HEK293 (cell line): ENCODE measurements around the gene RNF44.

ENCODE experiments used
- CTCF ChIA-PET: fragments of 350-600 bp; formaldehyde crosslinking; extraction: SDS; loops from one replicate; lab custom pipeline; 2021; ENCODE audit warnings: antibody characterized with exemption; lab: Yijun Ruan, JAX
- POLR2A ChIA-PET: fragments of 300-600 bp; formaldehyde crosslinking; extraction: SDS; loops from one replicate; lab custom pipeline; 2020; ENCODE audit warnings: antibody characterized with exemption, inconsistent platforms; lab: Yijun Ruan, JAX
- H3K27ac ChIP-seq: fragments of 200-500 bp; sonication (Bioruptor generic); 2 replicates; pipeline ENCODE4 v1.5.1; 2014; ENCODE audit warnings: low read depth, low read length, control low read depth, inconsistent platforms; ENCODE audit errors: extremely low read depth
- H3K36me3 ChIP-seq, 2 experiments: fragments of 200-500 bp in 1 of 2; sonication (Bioruptor generic) in 1 of 2; 1 replicate in 1 of 2; 2 replicates in 1 of 2; pipeline ENCODE4 v1.5.1; 2014 to 2017; ENCODE audit warnings: inconsistent platforms in 2 of 2, low read length in 2 of 2; ENCODE audit not compliant: control insufficient read depth in 2 of 2, insufficient read depth in 1 of 2
- H3K4me1 ChIP-seq: fragments of 200-500 bp; sonication (Bioruptor generic); 2 replicates; pipeline ENCODE4 v1.5.1; 2014; ENCODE audit warnings: mild to moderate bottlenecking, low read length, inconsistent platforms; ENCODE audit not compliant: control insufficient read depth, insufficient read depth
- H3K4me3 ChIP-seq: 2 replicates; pipeline ENCODE4 v1.5.1; 2011; ENCODE audit warnings: low read depth, mild to moderate bottlenecking, control low read depth, low read length, moderate library complexity
- H3K9me3 ChIP-seq: fragments of 200-500 bp; sonication (Bioruptor generic); 2 replicates; pipeline ENCODE4 v1.5.1; 2014; ENCODE audit warnings: low read depth, low read length, inconsistent platforms; ENCODE audit not compliant: control insufficient read depth, insufficient read depth
- EGR2 ChIP-seq: fragments of 450-650 bp; formaldehyde crosslinking; IDR thresholded peaks from 2 replicates; pipeline ENCODE4 v1.5.1; 2016; ENCODE audit warnings: low read depth, missing biosample characterization, missing genetic modification characterization
- GLI4 ChIP-seq: fragments of 450-650 bp; formaldehyde crosslinking; IDR thresholded peaks from 2 replicates; pipeline ENCODE4 v1.5.1; 2016; ENCODE audit warnings: missing biosample characterization, missing genetic modification characterization
- GLIS2 ChIP-seq: fragments of 450-650 bp; formaldehyde crosslinking; IDR thresholded peaks from 2 replicates; pipeline ENCODE4 v1.5.1; 2016; ENCODE audit warnings: missing biosample characterization, missing genetic modification characterization
- KLF17 ChIP-seq: fragments of 450-650 bp; formaldehyde crosslinking; IDR thresholded peaks from 2 replicates; pipeline ENCODE4 v1.5.1; 2016; ENCODE audit warnings: missing biosample characterization, missing genetic modification characterization
- KLF7 ChIP-seq: fragments of 450-650 bp; formaldehyde crosslinking; IDR thresholded peaks from 2 replicates; pipeline ENCODE4 v1.5.1; 2016; ENCODE audit warnings: missing biosample characterization, missing genetic modification characterization, borderline replicate concordance
- KLF9 ChIP-seq: fragments of 450-650 bp; formaldehyde crosslinking; IDR thresholded peaks from 2 replicates; pipeline ENCODE4 v1.5.1; 2016; ENCODE audit warnings: missing biosample characterization, missing genetic modification characterization, low read depth
- PRDM10 ChIP-seq: fragments of 450-650 bp; formaldehyde crosslinking; IDR thresholded peaks from 2 replicates; pipeline ENCODE4 v1.5.1; 2016; ENCODE audit warnings: missing biosample characterization, missing genetic modification characterization
- REPIN1 ChIP-seq: fragments of 450-650 bp; formaldehyde crosslinking; IDR thresholded peaks from 2 replicates; pipeline ENCODE4 v1.5.1; 2017; ENCODE audit warnings: missing biosample characterization, missing genetic modification characterization, low read depth
- SP2 ChIP-seq: fragments of 450-650 bp; formaldehyde crosslinking; IDR thresholded peaks from 2 replicates; pipeline ENCODE4 v1.5.1; 2016; ENCODE audit warnings: missing biosample characterization, missing genetic modification characterization
- TCF7L2 ChIP-seq: IDR thresholded peaks from 2 replicates; pipeline ENCODE4 v1.6.1; 2011; ENCODE audit warnings: low read depth, mild to moderate bottlenecking, inconsistent platforms, low read length, moderate library complexity, borderline replicate concordance
- ZBTB21 ChIP-seq: fragments of 450-650 bp; formaldehyde crosslinking; IDR thresholded peaks from 2 replicates; pipeline ENCODE4 v1.5.1; 2017; ENCODE audit warnings: missing biosample characterization, missing genetic modification characterization
- ZBTB6 ChIP-seq: fragments of 450-650 bp; formaldehyde crosslinking; IDR thresholded peaks from 2 replicates; pipeline ENCODE4 v1.5.1; 2017; ENCODE audit warnings: missing biosample characterization, missing genetic modification characterization
- ZBTB8A ChIP-seq: fragments of 450-650 bp; formaldehyde crosslinking; IDR thresholded peaks from 2 replicates; pipeline ENCODE4 v1.5.1; 2016; ENCODE audit warnings: missing biosample characterization, missing genetic modification characterization
- ZFHX2 ChIP-seq: fragments of 450-650 bp; formaldehyde crosslinking; conservative IDR thresholded peaks from 2 replicates; pipeline ENCODE4 v1.5.1; 2016; ENCODE audit warnings: missing biosample characterization, missing genetic modification characterization
- ZFP3 ChIP-seq: fragments of 450-650 bp; formaldehyde crosslinking; IDR thresholded peaks from 2 replicates; pipeline ENCODE4 v1.5.1; 2016; ENCODE audit warnings: low read depth, missing biosample characterization, missing genetic modification characterization
- ZNF138 ChIP-seq: fragments of 450-650 bp; formaldehyde crosslinking; IDR thresholded peaks from 2 replicates; pipeline ENCODE4 v1.5.1; 2016; ENCODE audit warnings: missing biosample characterization, missing genetic modification characterization, borderline replicate concordance
- ZNF174 ChIP-seq: fragments of 450-650 bp; formaldehyde crosslinking; IDR thresholded peaks from 2 replicates; pipeline ENCODE4 v1.5.0; 2017; ENCODE audit warnings: missing biosample characterization, mild to moderate bottlenecking, missing genetic modification characterization
- ZNF2 ChIP-seq: fragments of 450-650 bp; formaldehyde crosslinking; IDR thresholded peaks from 2 replicates; pipeline ENCODE4 v1.5.1; 2016; ENCODE audit warnings: missing biosample characterization, missing genetic modification characterization
- ZNF202 ChIP-seq: fragments of 450-650 bp; formaldehyde crosslinking; IDR thresholded peaks from 2 replicates; pipeline ENCODE4 v1.5.1; 2016; ENCODE audit warnings: missing biosample characterization, missing genetic modification characterization, borderline replicate concordance
- ZNF335 ChIP-seq: fragments of 450-650 bp; formaldehyde crosslinking; conservative IDR thresholded peaks from 2 replicates; pipeline ENCODE4 v1.5.1; 2016; ENCODE audit warnings: missing biosample characterization, missing genetic modification characterization
- ZNF341 ChIP-seq: fragments of 450-650 bp; formaldehyde crosslinking; IDR thresholded peaks from 2 replicates; pipeline ENCODE4; 2016; ENCODE audit warnings: low read depth, missing biosample characterization, missing genetic modification characterization
- ZNF423 ChIP-seq: fragments of 450-650 bp; formaldehyde crosslinking; IDR thresholded peaks from 2 replicates; pipeline ENCODE4 v1.5.1; 2016; ENCODE audit warnings: missing biosample characterization, missing genetic modification characterization
- ZNF488 ChIP-seq: fragments of 450-650 bp; formaldehyde crosslinking; IDR thresholded peaks from 2 replicates; pipeline ENCODE4 v1.5.1; 2016; ENCODE audit warnings: missing biosample characterization, missing genetic modification characterization
- ZNF510 ChIP-seq: fragments of 450-650 bp; formaldehyde crosslinking; IDR thresholded peaks from 2 replicates; pipeline ENCODE4 v1.5.1; 2018; ENCODE audit warnings: mild to moderate bottlenecking, missing genetic modification characterization, missing biosample characterization; ENCODE audit not compliant: insufficient replicate concordance
- ZNF514 ChIP-seq: fragments of 450-650 bp; formaldehyde crosslinking; IDR thresholded peaks from 2 replicates; pipeline ENCODE4 v1.5.1; 2016; ENCODE audit warnings: missing biosample characterization, missing genetic modification characterization
- ZNF561 ChIP-seq: fragments of 450-650 bp; IDR thresholded peaks from 2 replicates; pipeline ENCODE4 v1.5.1; 2018; ENCODE audit warnings: missing biosample characterization, missing genetic modification characterization, borderline replicate concordance
- ZNF621 ChIP-seq: fragments of 450-650 bp; formaldehyde crosslinking; IDR thresholded peaks from 2 replicates; pipeline ENCODE4 v1.5.1; 2017; ENCODE audit warnings: missing biosample characterization, missing genetic modification characterization
- ZNF654 ChIP-seq: fragments of 450-650 bp; formaldehyde crosslinking; IDR thresholded peaks from 2 replicates; pipeline ENCODE4 v1.5.1; 2016; ENCODE audit warnings: low read depth, missing biosample characterization, missing genetic modification characterization
- ZNF670 ChIP-seq: fragments of 450-650 bp; formaldehyde crosslinking; IDR thresholded peaks from 2 replicates; pipeline ENCODE4 v1.5.1; 2016; ENCODE audit warnings: missing biosample characterization, missing genetic modification characterization, low read depth
- ZNF707 ChIP-seq: fragments of 450-650 bp; formaldehyde crosslinking; IDR thresholded peaks from 2 replicates; pipeline ENCODE4 v1.5.1; 2016; ENCODE audit warnings: missing biosample characterization, missing genetic modification characterization
- ZNF843 ChIP-seq: fragments of 450-650 bp; formaldehyde crosslinking; IDR thresholded peaks from 2 replicates; pipeline ENCODE4 v1.5.1; 2016; ENCODE audit warnings: missing biosample characterization, missing genetic modification characterization
- ZSCAN30 ChIP-seq: fragments of 450-650 bp; IDR thresholded peaks from 2 replicates; pipeline ENCODE4 v1.5.1; 2018; ENCODE audit warnings: missing biosample characterization, mild to moderate bottlenecking, missing genetic modification characterization, moderate library complexity
- ZXDB ChIP-seq: fragments of 450-650 bp; formaldehyde crosslinking; IDR thresholded peaks from 2 replicates; pipeline ENCODE4 v1.5.1; 2016; ENCODE audit warnings: missing biosample characterization, missing genetic modification characterization

The RNF44 gene

DNA sequence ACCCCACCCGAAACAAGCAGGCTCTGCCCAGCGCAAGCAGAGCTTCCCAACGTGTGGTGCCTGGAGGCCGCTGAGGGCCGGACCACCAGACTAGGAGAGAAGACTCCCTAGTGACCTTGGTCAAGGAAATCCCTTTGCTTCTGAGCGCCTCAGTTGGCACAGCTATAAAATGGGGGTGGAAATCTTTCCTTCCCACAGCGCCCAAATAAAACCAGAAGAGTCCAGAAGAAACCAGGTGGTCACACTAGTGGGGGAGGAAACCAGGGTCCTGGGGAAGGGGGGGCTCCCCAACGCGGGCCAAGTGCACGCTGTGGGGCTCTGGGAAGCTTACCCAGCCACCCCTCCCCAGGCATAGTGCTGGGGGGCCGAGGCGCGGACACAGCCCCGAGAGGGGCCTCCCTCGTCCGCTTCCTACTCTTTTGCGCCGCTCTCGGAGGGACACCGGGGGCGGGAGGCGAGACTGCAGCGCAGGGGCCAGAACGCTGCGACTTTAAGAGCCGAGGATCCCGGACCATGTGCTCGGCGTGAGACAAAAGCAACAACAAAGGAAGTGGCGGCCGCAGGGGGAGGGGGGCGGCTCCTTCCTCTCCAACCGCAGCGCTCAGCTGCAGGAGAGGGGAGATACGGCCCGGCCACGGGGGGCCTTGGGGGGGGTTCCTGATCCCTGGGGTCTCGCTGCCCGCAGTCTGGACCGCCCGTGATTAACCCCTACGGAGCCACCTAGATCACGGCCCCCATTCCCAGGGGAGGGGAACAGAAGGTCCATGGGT lies 885 bp downstream of the RNF44 start:
- Histone ChIP-seq H3K4me3 (peak overlapping the region; percentile 82), H3K4me1 (0 out of 2 replicates have a peak, but pooled peaks cover 8% of the 10 kb centered on the region), H3K9me3 (no peaks in the 10 kb centered on the region), H3K36me3 (peaks cover 0 to 18% of the 10 kb centered on the region in 2 experiments; a peak in 1 of 3 replicates), H3K27ac (peak overlapping the region; percentile 91)
- ChIA-PET CTCF (interaction anchor here (0.9 to 1.2 kb wide), 2 partner anchors 45 to 121 kb away, joined by 3 to 5 read pairs; no protein-coding TSS in a partner anchor), POLR2A (interaction anchor here (0.7 to 2.1 kb wide), 7 partner anchors 11 to 120 kb away, joined by 3 to 14 read pairs (median 3); partner anchors contain the start of genes CDHR2, CLTB, EIF4E1B and FAF2)
- peak; percentile 23 for TF ChIP-seq ZNF335 (tag by site-specific recombination)
- no peak for TF ChIP-seq ZNF561 (tag by site-specific recombination)
- no peak for TF ChIP-seq ZNF707 (tag by site-specific recombination)
- TF ChIP-seq ZBTB21 (tag by site-specific recombination), result no peak
- TF ChIP-seq ZBTB6 (tag by site-specific recombination), result no peak
- TF ChIP-seq ZNF510 (tag by site-specific recombination), result no peak
- no peak for TF ChIP-seq ZBTB8A (tag by site-specific recombination)
- TF ChIP-seq ZFHX2, result peak; percentile 41
- TF ChIP-seq TCF7L2, result peak; percentile 91
- TF ChIP-seq ZNF423 (tag by site-specific recombination), result peak; percentile 56
- TF ChIP-seq PRDM10 (tag by site-specific recombination), result peak; percentile 86
- TF ChIP-seq ZNF843 (tag by site-specific recombination), result no peak
- peak; percentile 95 for TF ChIP-seq GLIS2 (tag by site-specific recombination)
- peak; percentile 60 for TF ChIP-seq SP2 (tag by site-specific recombination)
- peak; percentile 66 for TF ChIP-seq ZXDB (tag by site-specific recombination)
- TF ChIP-seq ZNF138 (tag by site-specific recombination), result no peak
- TF ChIP-seq ZNF2 (tag by site-specific recombination), result no peak
- TF ChIP-seq EGR2 (tag by site-specific recombination), result peak; percentile 45; the same call in 1 of the 2 replicates
- no peak for TF ChIP-seq ZNF670 (tag by site-specific recombination)
- TF ChIP-seq ZNF488 (tag by site-specific recombination), result no peak
- no peak for TF ChIP-seq ZNF621 (tag by site-specific recombination)
- no peak for TF ChIP-seq KLF7 (tag by site-specific recombination)
- no peak for TF ChIP-seq REPIN1
- TF ChIP-seq GLI4 (tag by site-specific recombination), result no peak
- TF ChIP-seq ZNF341 (tag by site-specific recombination), result peak; percentile 80
- TF ChIP-seq KLF17 (tag by site-specific recombination), result no peak
- 0 out of 2 replicates have a peak, but pooled peaks have one; percentile 17 for TF ChIP-seq KLF9 (tag by site-specific recombination)
- no peak for TF ChIP-seq ZFP3
- no peak for TF ChIP-seq ZNF202
- TF ChIP-seq ZNF514 (tag by site-specific recombination), result no peak
- TF ChIP-seq ZNF174 (tag by site-specific recombination), result no peak
- no peak for TF ChIP-seq ZNF654 (tag by site-specific recombination)
- peak; percentile 7; the same call in 1 of the 2 replicates for TF ChIP-seq ZSCAN30 (tag by site-specific recombination)
